ENCODE results near the gene ABCC4. TPM values are rescaled to one million over a fixed set of nuclear protein-coding genes. Genes with fewer than 3 reads are reported as not detected.

The ABCC4 gene
- total RNA-seq, 1 donor from 2014 or later, result 39.8 TPM

- DNase-seq (ENCODE audit: low spot score), result no peak
These were observed 306.7 kb downstream of the ABCC4 start for GRCh38 chr13:94994506-94994905.

DNA sequence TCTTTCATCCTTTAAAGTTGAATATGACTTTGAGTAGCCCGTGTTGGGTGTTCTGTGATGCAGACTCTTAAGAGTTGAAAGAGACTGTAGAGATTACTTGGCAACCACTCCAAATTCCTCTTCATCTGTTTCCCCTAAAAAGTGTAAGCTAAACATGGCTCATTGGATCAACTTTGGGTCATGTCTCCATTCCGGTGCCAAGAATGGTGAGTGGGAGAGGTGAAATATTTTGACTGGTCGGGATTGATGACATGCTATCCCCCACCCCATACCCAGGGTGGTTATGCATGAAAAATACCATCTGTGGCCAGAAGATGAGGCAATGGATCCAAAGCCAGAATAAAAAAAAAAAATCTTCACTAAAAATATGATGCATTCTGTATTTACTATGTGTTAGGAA, 307.6 kb downstream of the ABCC4 start:
- DNase-seq (ENCODE audit: low spot score), result no peak

DNA sequence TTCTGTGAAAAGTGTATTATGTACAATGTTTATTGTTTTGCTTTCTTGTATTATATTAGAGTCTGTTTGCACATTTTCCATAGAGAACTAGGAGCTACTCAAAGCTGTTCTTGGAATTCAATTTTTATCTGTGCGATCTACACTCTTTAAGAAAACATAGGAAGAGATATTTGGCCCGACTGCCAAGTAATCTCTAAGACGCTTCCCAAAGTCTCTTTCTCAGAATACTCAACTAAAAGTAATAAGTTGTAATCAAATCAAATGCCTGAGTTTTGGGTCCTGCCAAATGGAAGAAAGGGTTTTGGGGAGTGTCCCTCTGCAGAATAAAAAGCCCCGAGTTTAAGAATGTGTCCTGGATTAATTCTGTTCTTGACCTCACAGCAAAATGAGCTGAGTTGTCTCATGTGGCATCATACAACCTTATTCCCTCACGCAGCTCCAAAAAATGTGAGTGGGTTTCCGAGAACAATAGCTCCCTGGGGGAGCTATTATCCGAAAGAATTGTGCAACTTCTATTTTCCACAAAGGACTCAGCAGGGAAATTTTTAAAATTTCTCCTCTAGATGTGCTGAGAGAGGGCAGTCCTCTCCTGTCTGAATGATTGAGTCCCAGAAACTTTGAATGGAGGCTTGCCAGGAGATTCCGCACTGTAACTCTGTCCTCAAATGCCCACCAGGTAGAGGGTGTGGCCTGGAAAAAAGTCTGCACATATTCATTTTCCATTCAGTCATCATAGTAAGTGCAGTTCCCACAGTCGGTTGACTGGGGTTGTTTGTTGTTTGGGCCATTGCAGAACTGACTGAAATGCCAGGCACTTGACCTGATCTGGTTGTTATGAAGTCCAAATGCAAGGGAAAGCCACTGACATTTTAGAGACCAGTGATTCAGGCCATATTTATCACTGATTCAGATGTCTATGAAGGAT, 309.0 kb downstream of the ABCC4 start:
- no peak for DNase-seq (ENCODE audit: low spot score)

DNA sequence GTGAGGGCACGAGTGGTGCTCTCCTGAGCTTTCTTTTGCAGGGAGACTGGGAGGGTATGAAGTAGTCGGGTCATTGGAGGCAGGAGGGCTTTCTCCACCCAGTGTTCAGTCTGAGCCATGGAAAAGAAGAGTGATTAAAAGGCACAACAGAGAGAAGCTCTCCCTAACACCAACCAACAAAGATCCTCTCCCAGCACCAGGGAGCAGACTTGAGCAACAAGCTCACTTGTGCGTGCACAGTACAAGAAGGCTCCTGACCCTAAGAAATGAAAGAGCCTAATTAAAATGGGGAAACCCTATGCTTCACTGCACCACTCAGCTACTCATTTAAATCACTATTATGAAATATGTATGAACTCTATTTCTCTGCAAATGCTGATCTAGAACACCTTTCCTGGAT, 312.6 kb downstream of the ABCC4 start:
- no peak for DNase-seq (ENCODE audit: low spot score)

DNA sequence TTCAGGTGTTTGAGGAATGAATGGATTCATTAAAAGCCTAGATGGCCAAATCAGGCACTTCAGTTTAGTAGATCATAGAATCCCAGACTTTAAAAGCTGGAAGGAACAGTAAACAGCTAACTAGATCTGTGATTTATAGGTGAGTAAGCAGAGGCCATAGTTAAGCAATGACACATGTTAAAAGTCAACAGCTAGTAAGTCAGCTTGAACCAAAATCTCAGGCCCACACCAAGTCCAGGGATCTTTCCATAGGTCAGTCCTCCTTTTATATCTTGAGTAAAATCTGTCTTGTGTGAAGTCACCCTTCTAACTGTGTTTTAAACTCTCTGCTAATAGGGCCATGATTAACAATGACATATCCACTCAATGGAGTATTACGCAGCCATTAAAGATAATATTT, 313.4 kb downstream of the ABCC4 start:
- no peak for DNase-seq (ENCODE audit: low spot score)

- DNase-seq (ENCODE audit: low spot score), result no peak
These were observed 314.2 kb downstream of the ABCC4 start for GRCh38 chr13:94987081-94987480.

DNA sequence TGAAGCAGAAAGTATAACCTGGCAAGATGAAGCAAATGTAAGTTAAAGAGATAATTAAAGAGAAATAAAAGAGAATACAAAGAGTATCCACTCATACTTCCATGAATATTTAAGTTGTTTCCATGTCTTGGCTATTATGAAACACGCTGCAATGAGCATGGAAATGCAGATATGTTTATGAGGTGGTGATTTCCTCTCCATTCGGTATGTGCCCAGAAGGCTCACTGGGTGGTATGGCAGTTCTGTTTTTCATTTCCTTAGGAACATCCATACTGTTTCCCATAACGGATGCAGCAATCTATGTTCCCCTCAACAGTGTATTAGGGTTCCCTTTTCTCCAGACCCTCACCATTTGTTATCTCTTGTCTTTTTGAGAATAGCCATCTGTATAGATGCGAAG, 316.3 kb downstream of the ABCC4 start:
- DNase-seq (ENCODE audit: low spot score), result no peak

- DNase-seq (ENCODE audit: low spot score), result no peak
These were observed 322.7 kb downstream of the ABCC4 start for GRCh38 chr13:94978516-94978915.

- DNase-seq (ENCODE audit: low spot score), result no peak
These were observed 327.0 kb downstream of the ABCC4 start for GRCh38 chr13:94974015-94974951.

DNA sequence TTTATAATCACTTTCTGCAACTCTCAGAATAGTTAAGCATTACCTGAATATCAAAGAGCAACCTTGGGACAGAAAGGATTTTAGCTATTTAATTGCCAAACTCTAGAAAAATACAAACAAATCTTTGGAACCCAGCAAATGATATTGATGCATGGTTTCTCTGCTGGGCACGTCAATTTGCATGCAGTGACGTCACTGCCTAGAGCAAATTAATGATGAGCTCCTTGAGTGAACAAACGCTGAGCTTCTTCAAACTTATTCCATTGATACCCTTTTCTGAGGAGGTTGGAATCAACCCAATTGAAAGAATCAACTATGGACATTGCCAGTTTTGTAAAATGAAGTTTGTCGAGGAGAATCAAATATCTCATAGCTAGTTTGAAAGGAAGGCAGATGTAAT, 329.0 kb downstream of the ABCC4 start:
- no peak for DNase-seq (ENCODE audit: low spot score)

Data from mucosa of gallbladder (tissue), 1 donor.